ENCODE results near the gene RFPL4AL1. TPM values are rescaled to one million over a fixed set of nuclear protein-coding genes. Genes with fewer than 3 reads are reported as not detected.
"Not testable (repeated sequence)": the region's sequence is repeated elsewhere in the genome, so short reads cannot be mapped to it uniquely, and the experiment has no call there.

Gene RFPL4AL1
- not detected for total RNA-seq

DNA sequence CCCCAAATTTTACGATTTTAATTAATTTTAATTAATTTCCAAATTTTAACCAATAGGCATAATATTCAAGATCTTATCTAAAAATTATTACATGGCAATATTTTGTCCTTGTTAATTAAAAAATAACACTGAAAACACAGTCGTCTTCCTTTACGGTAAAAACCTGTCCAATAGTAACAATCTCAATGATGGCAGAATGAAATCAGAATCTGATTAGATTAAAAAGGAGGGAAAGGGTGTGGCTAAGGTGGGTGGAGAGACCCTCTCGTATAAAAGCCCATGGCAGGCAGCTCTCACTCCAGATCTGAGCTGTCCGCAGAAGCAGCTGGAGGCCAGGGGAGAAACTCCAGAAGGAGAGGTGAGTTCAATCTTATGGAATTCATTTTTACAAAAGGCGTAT, at the start of gene RFPL4AL1:
Gene RFPL4AL1, plus strand, starts transcription at position 301 of the 400 bp plus-strand sequence. CDS start 2,687 bp downstream, outside the sequence.
- DNase-seq (ENCODE audit: low spot score in 2 of 2) = not testable (repeated sequence)
- peak; percentile 74 for FAIRE-seq

DNA sequence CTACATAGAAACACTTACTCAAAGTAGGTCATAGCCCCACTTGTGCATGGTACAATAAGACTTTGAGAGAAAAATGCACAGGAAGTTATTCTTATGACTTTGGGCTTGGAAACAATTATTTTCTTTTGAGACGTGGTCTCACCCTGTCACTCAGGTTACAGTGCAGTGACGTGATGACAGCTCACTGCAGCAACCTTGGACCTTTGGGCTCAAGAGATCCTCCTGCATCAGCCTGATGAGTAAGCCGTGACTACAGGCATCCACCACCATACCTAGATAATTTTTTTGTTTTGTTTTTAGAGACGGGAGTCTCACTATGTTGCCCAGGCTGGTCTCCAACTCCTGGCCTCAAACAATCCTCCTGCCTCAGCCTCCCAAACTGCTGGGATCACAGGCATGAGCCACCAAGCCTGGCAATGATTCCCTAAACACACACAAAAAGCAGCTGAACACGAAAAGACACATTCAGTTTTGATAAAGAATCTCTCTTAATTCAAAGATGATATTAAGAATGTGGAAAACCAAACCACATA, 48.6 kb upstream of the RFPL4AL1 start:
- FAIRE-seq (no peak), DNase-seq (ENCODE audit: low spot score in 2 of 2) (no peak)

GRCh38 chr19:55720801-55721200, 48.1 kb upstream of the RFPL4AL1 start:
- DNase-seq (ENCODE audit: low spot score in 2 of 2) = no peak
- no peak for FAIRE-seq

- FAIRE-seq = no peak
- DNase-seq (ENCODE audit: low spot score in 2 of 2) = no peak
Observed at GRCh38 chr19:55723491-55723890, 45.4 kb upstream of the RFPL4AL1 start.

DNA sequence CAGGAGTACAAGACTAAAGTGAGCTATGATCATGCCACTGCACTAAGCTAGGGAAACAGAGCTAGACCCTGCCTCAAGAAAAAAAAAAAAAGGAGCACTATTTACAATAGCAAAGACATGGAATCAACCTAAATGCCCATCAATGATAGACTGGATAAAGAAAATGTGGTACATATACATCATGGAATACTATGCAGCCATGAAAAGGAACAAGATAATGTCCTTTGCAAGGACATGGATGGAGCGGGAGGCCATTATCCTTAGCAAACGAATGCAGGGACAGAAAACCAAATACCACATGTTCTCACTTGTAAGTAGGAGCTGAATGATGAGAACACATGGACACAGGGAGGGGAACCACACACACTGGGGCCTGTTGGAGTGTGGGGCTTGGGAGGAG, 38.5 kb upstream of the RFPL4AL1 start:
- FAIRE-seq; DNase-seq (ENCODE audit: low spot score in 2 of 2): not testable (repeated sequence)

GRCh38 chr19:55738302-55738701, 30.6 kb upstream of the RFPL4AL1 start, which contains the start of gene NLRP9:
TSS of gene NLRP9 (minus strand) at chr19:55738402. CDS start at chr19:55738374, 28 bp downstream.
- no peak for FAIRE-seq
- no peak for DNase-seq (ENCODE audit: low spot score in 2 of 2)

GRCh38 chr19:55750715-55751114, 18.2 kb upstream of the RFPL4AL1 start:
- FAIRE-seq (no peak), DNase-seq (ENCODE audit: low spot score in 2 of 2) (no peak)

GRCh38 chr19:55753401-55753800, 15.5 kb upstream of the RFPL4AL1 start:
- FAIRE-seq (no peak), DNase-seq (ENCODE audit: low spot score in 2 of 2) (no peak)

DNA sequence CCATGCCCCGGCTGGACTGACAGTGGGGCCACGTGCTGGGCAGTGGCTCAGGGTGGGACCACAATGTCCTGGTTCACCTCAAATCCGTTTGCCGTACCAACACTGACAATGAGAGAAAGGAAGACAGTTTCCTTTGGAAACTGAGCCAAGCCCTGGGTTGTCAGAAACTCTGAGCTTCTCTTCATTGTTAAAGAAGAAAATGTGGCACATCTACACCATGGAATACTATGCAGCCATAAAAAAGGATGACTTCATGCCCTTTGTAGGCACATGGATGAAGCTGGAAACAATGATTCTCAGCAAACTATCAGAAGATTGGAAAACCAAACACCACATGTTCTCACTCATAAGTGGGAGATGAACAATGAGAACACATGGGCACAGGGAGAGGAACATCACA, 12.1 kb upstream of the RFPL4AL1 start:
- FAIRE-seq; DNase-seq (ENCODE audit: low spot score in 2 of 2): not testable (repeated sequence)

DNA sequence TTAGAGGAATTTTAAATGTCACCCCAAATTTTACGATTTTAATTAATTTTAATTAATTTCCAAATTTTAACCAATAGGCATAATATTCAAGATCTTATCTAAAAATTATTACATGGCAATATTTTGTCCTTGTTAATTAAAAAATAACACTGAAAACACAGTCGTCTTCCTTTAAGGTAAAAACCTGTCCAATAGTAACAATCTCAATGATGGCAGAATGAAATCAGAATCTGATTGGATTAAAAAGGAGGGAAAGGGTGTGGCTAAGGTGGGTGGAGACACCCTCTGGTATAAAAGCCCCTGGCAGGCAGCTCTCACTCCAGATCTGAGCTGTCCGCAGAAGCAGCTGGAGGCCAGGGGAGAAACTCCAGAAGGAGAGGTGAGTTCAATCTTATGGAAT, 10.1 kb upstream of the RFPL4AL1 start, which contains the start of gene RFPL4A:
Gene RFPL4A, plus strand, starts transcription at position 301 of the 400 bp plus-strand sequence. CDS start 2,704 bp downstream, outside the sequence.
- DNase-seq (ENCODE audit: low spot score in 2 of 2); FAIRE-seq: not testable (repeated sequence)

GRCh38 chr19:55766466-55766865, 2.5 kb upstream of the RFPL4AL1 start:
- no peak for FAIRE-seq
- DNase-seq (ENCODE audit: low spot score in 2 of 2) = no peak

DNA sequence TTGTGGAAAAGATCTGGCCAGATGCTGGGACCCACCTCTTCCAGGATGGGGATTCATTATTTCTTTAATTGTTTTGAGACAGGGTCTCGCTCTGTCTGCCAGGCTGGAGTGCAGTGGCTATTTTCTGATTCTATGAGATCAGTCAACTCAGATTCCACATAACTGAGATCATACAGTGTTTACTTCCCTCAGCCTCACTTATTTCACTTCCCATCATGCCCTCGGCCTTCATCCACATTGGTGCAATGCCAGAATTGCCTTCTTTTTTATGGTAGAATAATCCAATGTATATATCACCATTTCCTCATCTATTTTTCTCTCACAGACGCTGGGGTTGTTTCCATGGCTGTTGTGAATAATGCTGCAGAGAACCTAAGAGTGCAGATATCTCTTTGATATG, 714 bp downstream of the RFPL4AL1 start:
- FAIRE-seq; DNase-seq (ENCODE audit: low spot score in 2 of 2): not testable (repeated sequence)

- DNase-seq (ENCODE audit: low spot score in 2 of 2) = no peak
Observed at GRCh38 chr19:55777528-55777927, 8.6 kb downstream of the RFPL4AL1 start.

GRCh38 chr19:55778331-55778730, 9.4 kb downstream of the RFPL4AL1 start:
- no peak for FAIRE-seq

More at GRCh38 chr19:55777528-55777927, 8.6 kb downstream of the RFPL4AL1 start:
- no peak for FAIRE-seq

GRCh38 chr19:55781112-55781511, 12.2 kb downstream of the RFPL4AL1 start:
- DNase-seq (ENCODE audit: low spot score in 2 of 2) = no peak
- FAIRE-seq = no peak

More at GRCh38 chr19:55778331-55778730, 9.4 kb downstream of the RFPL4AL1 start:
- no peak for DNase-seq (ENCODE audit: low spot score in 2 of 2)

DNA sequence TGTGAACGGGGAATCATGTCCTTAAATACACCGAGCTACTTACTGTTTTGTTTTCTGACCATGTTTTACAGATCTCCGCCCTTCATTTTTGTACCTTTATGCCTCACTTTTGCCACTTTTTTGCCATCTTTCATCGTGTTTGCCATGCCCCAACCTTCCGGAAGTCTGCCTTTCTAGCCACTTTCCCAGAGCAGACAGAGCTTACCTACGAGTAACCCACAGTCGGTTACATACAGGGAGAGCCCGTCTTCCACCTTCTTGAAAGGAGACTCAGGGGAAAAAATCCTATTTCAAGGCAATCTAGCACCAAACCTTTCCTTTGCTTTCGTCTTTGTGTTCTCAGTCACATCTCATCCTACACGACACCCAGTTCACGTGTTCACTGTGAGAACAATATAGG, 26.1 kb downstream of the RFPL4AL1 start:
- FAIRE-seq (no peak), DNase-seq (ENCODE audit: low spot score in 2 of 2) (no peak)

DNA sequence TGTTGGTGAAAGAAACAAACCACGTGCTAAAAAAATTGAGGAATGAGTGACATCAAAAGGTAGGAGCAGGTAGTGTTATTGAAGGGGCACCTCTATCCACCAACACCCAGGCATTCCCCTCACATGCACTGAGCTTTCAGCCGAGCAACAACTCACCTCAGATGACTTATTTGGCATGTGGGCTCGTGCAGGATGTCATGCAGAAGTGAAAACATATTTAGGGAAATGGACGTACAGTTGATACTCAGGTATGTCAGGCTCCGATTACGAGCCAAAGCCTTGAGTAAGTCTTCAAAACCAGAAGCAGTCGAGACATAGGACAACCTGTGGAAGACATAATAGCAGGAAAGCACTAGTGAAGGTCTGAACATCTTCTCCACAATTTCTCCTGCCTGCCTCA, 32.5 kb downstream of the RFPL4AL1 start:
- FAIRE-seq (no peak), DNase-seq (ENCODE audit: low spot score in 2 of 2) (no peak)

DNA sequence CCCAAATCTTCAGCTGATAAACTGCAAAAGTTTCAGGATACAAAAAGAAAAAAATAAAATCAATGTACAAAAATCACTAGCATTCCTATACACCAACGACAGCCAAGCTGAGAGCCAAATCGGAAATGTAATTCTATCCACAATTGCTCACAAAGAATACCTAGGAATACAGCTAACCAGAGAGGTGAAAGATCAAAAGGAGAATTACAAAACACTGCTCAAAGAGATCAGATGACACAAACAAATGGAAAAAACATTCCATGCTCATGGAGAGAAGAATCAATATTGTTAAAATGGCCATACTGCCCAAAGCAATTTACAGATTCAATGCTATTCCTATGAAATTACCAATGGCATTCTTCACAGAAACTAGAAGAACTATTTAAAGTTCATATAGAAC, 33.4 kb downstream of the RFPL4AL1 start:
- FAIRE-seq (no peak), DNase-seq (ENCODE audit: low spot score in 2 of 2) (no peak)

DNA sequence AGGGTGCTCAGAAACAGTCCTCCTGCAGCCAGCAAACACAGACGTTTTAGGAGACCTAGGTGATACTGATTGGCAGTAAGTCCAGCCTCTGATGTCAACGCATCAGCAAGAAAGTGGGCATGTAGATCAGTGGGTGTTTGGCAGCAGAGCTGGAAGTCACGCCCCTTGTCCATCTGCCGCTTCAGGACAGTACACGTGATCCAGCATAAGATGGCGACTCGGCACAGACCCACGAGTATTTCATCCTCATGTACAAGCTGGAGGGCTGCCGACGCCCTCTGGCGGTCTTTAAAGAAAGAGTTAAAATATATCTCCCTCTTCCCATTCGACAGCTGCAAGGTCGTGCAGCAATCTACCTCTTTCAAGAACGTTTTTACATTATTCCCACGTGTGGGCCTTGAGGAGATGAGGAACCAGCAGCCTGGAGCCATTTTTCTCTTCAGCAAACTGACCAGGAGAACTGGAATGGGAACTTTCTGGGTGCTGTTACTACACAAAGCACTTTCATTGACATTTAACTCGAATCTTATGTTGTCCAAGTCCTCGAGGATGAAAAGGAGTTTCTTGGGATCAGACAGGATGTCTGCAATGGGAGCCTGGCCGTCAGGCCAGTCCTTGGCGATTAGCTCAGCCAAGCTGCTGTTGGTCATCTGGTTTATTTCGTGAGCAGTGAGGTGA, 40.6 kb downstream of the RFPL4AL1 start:
- no peak for FAIRE-seq
- DNase-seq (ENCODE audit: low spot score in 2 of 2) = no peak

DNA sequence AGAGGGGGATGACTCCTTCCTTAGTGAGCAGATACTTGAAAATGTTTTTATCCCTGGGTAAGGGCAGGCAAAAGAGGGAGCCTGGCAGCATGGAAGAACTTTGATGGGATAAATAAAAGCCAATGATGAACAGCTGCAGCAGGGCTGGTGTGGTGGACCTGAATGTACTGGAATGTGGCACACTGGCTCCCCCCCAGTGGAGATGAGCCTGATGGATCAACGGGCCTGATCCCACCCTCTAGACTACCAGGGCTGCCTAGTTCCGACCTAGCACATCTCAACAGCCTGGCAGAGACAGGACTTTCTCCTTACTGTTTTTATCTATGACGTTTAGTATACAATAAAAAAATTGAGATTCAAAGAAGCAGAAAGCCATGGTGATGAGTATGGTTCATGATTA, 42.4 kb downstream of the RFPL4AL1 start:
- FAIRE-seq (no peak), DNase-seq (ENCODE audit: low spot score in 2 of 2) (no peak)

GRCh38 chr19:55812449-55812848, 43.5 kb downstream of the RFPL4AL1 start:
- no peak for FAIRE-seq
- DNase-seq (ENCODE audit: low spot score in 2 of 2) = no peak

DNA sequence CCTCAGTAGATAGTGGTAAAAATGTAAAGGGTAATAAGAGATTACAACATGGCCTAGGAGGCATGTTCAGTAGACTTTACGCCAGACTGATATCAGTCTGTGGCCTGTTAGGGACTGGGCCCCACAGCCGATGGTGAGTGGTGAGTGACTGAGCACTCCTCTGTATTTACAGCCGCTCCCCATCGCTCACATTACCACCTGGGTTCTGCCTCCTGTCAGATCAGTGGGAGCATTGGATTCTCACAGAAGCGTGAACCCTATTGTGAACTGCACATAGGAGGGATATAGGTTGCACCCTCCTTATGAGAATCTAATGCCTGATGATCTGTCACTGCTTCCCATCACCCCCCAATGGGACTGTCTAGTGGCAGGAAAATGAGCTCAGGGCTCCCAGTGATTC, 45.0 kb downstream of the RFPL4AL1 start:
- FAIRE-seq (no peak), DNase-seq (ENCODE audit: low spot score in 2 of 2) (no peak)
